ENCODE measurements around the gene MAPRE3. TPM values are rescaled to one million over a fixed set of nuclear protein-coding genes. Genes with fewer than 3 reads are reported as not detected.

The MAPRE3 gene
- total and polyA plus RNA-seq, 10 donors: 5.2 to 17.9 (median 11.9) TPM

DNA sequence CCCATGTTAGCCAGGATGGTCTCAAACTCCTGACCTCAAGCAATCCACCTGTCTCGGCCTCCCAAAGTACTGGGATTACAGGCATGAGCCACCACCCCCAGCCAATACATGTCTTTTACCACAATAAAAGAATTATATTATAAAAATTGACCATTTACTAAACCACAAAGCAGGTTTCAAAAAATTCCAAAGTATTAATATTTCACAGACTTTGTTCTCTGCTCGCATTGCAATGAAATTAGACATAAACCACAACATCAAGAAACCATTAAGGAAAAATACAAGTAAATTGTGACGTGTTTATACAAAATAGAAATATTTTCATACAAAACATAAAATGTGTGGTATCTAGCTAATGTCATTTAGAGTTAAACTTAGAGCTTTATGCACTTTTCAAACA lies 13.4 kb upstream of the MAPRE3 start:
- H3K27me3 ChIP-seq (replicated peaks in 1 of 7): peaks cover 0 to 59% (median 4%) of the 10 kb centered on the region in 7 donors
- TF ChIP-seq POLR2A (IDR thresholded peaks at IDR 0.05): no peak
- TF ChIP-seq, protein P1, sequence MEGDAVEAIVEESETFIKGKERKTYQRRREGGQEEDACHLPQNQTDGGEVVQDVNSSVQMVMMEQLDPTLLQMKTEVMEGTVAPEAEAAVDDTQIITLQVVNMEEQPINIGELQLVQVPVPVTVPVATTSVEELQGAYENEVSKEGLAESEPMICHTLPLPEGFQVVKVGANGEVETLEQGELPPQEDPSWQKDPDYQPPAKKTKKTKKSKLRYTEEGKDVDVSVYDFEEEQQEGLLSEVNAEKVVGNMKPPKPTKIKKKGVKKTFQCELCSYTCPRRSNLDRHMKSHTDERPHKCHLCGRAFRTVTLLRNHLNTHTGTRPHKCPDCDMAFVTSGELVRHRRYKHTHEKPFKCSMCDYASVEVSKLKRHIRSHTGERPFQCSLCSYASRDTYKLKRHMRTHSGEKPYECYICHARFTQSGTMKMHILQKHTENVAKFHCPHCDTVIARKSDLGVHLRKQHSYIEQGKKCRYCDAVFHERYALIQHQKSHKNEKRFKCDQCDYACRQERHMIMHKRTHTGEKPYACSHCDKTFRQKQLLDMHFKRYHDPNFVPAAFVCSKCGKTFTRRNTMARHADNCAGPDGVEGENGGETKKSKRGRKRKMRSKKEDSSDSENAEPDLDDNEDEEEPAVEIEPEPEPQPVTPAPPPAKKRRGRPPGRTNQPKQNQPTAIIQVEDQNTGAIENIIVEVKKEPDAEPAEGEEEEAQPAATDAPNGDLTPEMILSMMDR (IDR thresholded peaks at IDR 0.05 in 8 of 11, conservative IDR thresholded peaks at IDR 0.05 in 3 of 11): no peak
- intact Hi-C loops (cut with DNase I; ENCODE audit: low total_unique reads): loop anchor here (5.0 kb wide), 1 partner anchor 60 kb away; no protein-coding TSS in a partner anchor

DNA sequence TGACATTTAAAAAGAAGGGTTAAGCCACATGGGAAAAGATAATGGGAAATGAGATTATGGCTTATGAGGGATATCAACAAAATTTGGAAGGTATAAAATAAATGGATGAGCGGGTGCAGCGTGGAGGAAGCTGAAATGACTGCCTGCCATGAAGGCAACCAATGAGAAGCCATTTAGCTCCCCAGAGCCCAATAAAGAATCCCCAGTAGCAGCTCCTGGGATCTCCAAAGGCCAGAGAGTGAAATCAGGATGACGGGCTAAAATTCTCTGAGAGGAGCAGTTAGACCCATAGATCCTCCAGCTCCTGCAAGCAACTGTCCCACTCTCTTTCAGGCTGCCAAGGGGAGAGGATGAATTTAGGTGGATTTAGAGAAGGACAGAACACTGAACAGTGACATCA lies 12.9 kb upstream of the MAPRE3 start:
- H3K36me3 ChIP-seq: no peaks in the 10 kb centered on the region
- no peaks in the 10 kb centered on the region for H3K9me3 ChIP-seq
- peaks cover 0 to 15% (median 5%) of the 10 kb centered on the region in 6 donors for H3K4me1 ChIP-seq
- H3K27me3 ChIP-seq (replicated peaks in 1 of 7): peaks cover 0 to 59% (median 4%) of the 10 kb centered on the region in 7 donors
- no peak overlapping the region for H3K27ac ChIP-seq
- intact Hi-C loops (cut with DNase I; ENCODE audit: low total_unique reads): loop anchor here (5.0 kb wide), 1 partner anchor 60 kb away; no protein-coding TSS in a partner anchor
- TF ChIP-seq POLR2A (IDR thresholded peaks at IDR 0.05) (no peak), POLR2AphosphoS5 (IDR thresholded peaks at IDR 0.05) (no peak)
- TF ChIP-seq, protein P1 (IDR thresholded peaks at IDR 0.05 in 8 of 11, conservative IDR thresholded peaks at IDR 0.05 in 3 of 11): no peak
- WGBS, 5 donors: 78 to 96% (median 88%) methylated on average over 3 of the region's 3 CpGs
- no peak for DNase-seq
- H3K4me3 ChIP-seq: no peak overlapping the region

More for the DNA sequence above, 13.4 kb upstream of the MAPRE3 start:
- H3K27ac ChIP-seq: no peak overlapping the region
- H3K9me3 ChIP-seq: no peaks in the 10 kb centered on the region
- H3K4me3 ChIP-seq: no peak overlapping the region
- peaks cover 0 to 15% (median 5%) of the 10 kb centered on the region in 6 donors for H3K4me1 ChIP-seq
- no peak for DNase-seq
- no peaks in the 10 kb centered on the region for H3K36me3 ChIP-seq
- 54 to 78% (median 69%) methylated on average over 3 of the region's 3 CpGs for WGBS, 5 donors

DNA sequence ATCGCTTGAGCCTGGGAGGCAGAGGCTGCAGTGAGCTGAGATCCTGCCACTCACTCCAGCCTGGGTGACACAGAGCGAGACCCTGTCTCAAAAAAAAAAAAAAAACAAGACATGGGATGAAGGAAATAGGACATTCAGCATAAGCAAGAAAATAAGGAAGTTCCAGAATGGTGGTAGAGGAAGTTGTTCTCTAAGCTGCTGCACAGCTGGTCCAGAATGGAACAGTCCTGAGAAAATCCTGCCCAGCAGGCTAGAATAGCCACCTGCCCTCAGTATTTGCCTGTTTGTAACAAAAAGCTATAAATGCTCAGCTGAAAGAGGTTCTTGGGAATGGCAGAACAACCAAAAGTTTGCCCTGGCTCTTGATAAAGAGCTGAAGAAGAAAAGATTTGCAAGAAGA lies 11.1 kb upstream of the MAPRE3 start:
- no peak overlapping the region for H3K4me3 ChIP-seq
- WGBS, 5 donors: 53 to 79% (median 59%) methylated on average over 2 of the region's 2 CpGs
- peaks cover 0 to 45% (median 3%) of the 10 kb centered on the region in 7 donors for H3K27me3 ChIP-seq (replicated peaks in 1 of 7)
- TF ChIP-seq POLR2A (IDR thresholded peaks at IDR 0.05) (no peak), POLR2AphosphoS5 (IDR thresholded peaks at IDR 0.05) (no peak)
- TF ChIP-seq, protein P1 (IDR thresholded peaks at IDR 0.05 in 8 of 11, conservative IDR thresholded peaks at IDR 0.05 in 3 of 11): no peak
- H3K36me3 ChIP-seq: no peaks in the 10 kb centered on the region
- peaks cover 0 to 15% (median 5%) of the 10 kb centered on the region in 6 donors for H3K4me1 ChIP-seq
- no peak for DNase-seq
- no peaks in the 10 kb centered on the region for H3K9me3 ChIP-seq
- no peak overlapping the region for H3K27ac ChIP-seq
- intact Hi-C loops (cut with DNase I; ENCODE audit: low total_unique reads): loop anchor here (5.0 kb wide), 1 partner anchor 58 kb away; no protein-coding TSS in a partner anchor

DNA sequence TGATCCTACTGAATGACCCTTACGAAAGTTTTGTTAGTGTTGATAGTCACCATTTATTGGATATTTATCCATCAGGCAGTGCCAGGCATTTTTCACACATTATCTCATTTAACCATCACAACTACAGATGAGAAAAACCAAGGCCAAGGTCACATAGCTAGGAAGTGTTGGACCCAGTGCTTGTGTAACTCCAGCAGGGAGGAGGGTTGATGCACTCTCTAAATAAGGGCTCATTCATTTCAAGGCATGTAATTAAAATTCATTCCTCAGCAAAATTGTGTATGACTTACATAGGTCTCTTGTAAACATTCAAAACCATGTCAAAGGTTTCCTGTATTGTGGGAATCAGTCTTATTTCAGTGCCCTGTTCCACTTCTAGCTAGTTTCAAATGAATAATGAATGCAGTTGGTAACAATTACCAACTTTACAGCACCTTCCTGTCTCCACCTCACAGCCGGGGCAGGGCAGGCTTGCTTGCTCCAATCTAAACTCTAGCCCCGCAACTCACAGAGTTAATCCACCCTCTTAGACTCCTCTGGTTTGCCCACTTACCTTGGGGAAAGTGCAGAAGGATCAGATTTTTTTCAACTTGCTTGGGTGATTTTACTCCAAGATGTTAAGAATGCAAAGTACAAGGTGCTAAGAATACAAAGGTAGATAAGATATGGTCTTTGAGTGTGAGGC lies 5.8 kb upstream of the MAPRE3 start:
- Histone ChIP-seq H3K9me3 (no peaks in the 10 kb centered on the region), H3K4me3 (no peak overlapping the region), H3K27ac (no peak overlapping the region), H3K36me3 (no peaks in the 10 kb centered on the region), H3K27me3 (replicated peaks in 1 of 7) (peaks cover 0 to 47% (median 0%) of the 10 kb centered on the region in 7 donors), H3K4me1 (peaks cover 0 to 11% (median 4%) of the 10 kb centered on the region in 6 donors)
- intact Hi-C loops (cut with DNase I; ENCODE audit: low total_unique reads): loop anchor here (10.0 kb wide), 1 partner anchor 310 kb away; the partner anchor contains the start of gene DNAJC5G
- TF ChIP-seq POLR2A (IDR thresholded peaks at IDR 0.05): no peak
- TF ChIP-seq, protein P1 (IDR thresholded peaks at IDR 0.05 in 8 of 11, conservative IDR thresholded peaks at IDR 0.05 in 3 of 11): no peak
- no peak for TF ChIP-seq POLR2AphosphoS5 (IDR thresholded peaks at IDR 0.05)
- WGBS, 5 donors: 58 to 77% (median 68%) methylated on average over 3 of the region's 3 CpGs
- no peak for DNase-seq
